T follicular helper cell (primary cell): Measurements from ENCODE around the gene CELSR2.

Source experiments
- DNase-seq: peaks from one replicate; pipeline ENCODE4 v3.0.0-alpha.2; 2020; ENCODE audit warnings: low read depth

Gene CELSR2

DNA sequence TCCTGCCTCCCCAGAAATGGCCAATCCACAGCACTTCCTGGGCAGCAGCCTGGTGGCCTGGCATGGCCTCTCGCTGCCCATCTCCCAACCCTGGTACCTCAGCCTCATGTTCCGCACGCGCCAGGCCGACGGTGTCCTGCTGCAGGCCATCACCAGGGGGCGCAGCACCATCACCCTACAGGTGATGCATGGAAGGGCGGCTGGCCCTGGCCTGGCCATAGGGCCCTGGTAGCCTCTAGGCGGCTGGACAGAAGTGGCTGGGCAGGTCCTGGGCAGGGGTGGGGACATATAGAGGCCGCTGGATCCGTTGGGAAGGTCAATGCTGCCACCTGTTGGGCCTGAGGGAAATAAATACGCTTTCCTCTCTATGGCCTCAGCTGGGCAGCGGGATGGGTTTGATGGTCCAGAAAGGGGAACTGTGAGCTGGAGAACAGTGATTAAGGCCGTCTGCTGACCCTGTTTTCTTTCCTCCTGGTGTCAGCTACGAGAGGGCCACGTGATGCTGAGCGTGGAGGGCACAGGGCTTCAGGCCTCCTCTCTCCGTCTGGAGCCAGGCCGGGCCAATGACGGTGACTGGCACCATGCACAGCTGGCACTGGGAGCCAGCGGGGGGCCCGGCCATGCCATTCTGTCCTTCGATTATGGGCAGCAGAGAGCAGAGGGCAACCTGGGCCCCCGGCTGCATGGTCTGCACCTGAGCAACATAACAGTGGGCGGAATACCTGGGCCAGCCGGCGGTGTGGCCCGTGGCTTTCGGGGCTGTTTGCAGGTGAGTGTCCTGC lies 14.4 kb downstream of the CELSR2 start:
- peak; percentile 59 for DNase-seq

DNA sequence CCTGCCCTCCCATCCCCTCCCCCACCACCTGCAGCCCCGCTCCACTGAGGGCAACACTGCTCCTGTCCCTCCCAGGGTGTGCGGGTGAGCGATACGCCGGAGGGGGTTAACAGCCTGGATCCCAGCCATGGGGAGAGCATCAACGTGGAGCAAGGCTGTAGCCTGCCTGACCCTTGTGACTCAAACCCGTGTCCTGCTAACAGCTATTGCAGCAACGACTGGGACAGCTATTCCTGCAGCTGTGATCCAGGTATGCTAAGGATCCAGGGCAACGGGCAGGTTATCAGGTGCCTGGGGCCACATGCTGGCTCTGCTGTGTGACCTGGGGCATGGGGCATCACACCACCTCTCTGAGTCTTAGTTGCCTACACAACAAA lies 15.0 kb downstream of the CELSR2 start:
- no peak for DNase-seq

DNA sequence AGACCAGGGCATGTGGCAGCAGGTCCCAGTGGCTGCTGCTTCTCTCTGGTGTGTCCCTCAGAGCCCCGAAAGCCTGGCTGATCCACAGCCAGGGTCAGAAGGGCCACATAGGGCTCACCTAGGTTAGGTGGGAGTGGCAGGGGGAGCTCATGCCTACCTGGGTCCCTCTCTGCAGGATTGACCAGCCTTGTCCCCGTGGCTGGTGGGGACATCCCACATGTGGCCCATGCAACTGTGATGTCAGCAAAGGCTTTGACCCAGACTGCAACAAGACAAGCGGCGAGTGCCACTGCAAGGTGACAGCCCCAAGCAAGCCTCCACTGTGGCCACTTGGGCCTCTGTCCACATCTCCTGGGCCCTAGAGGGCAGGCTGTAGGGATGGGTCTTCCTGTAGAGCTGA lies 15.7 kb downstream of the CELSR2 start:
- no peak for DNase-seq

DNA sequence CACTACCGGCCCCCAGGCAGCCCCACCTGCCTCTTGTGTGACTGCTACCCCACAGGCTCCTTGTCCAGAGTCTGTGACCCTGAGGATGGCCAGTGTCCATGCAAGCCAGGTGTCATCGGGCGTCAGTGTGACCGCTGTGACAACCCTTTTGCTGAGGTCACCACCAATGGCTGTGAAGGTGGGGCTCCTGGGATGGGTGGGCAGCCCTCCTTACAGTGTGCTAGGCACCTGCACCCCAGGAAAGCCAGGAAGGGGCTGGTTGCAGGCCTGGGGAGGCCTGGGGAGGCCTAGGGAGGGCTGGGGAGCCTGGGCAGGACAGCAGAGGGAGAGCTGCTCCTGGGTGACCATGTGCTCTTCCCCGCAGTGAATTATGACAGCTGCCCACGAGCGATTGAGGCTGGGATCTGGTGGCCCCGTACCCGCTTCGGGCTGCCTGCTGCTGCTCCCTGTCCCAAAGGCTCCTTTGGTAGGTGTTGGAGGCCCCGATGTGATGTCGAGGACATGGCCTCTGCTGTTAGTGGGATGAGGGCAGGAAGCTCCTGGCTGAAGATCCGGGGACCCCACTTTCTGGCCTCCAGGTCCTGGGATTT lies 16.5 kb downstream of the CELSR2 start:
- DNase-seq: no peak

DNA sequence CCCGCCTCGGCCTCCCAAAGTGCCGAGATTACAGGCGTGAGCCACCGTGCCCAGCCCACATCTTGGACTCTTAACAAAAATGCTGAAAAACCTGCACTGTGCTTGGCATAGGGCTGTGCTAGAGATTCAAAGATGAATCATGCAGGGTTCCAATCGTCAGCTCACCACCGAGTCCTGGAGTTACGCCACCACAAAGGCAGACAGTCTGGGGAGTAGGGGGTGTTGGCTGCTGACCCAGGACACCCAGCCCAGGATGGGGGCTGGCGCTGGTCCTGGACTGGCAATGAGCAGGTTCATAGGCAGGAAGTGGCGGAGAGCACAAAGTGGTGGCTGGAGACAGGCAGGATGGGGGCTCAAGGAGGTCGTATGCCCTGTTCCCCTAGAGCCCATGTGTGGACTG lies 17.6 kb downstream of the CELSR2 start:
- no peak for DNase-seq

DNA sequence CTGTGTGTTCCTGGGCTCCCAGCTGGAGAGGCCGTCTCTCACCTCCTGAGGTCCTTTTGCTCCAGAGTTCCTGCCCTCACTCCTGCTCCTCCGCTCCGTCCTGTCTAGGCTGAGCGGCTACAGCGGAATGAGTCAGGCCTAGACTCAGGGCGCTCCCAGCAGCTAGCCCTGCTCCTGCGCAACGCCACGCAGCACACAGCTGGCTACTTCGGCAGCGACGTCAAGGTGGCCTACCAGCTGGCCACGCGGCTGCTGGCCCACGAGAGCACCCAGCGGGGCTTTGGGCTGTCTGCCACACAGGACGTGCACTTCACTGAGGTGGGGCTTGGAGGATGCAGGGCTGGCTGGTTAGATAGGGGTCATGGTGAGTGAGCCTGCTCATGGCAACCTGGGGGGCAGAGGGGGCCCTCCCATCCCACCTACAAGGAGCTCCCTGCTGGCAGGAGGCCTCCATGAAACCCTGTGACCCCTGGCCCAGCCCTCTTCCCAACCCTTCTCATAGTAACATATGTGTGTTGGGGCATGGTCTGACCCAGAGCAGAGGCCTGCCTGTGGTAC lies 18.5 kb downstream of the CELSR2 start:
- no peak for DNase-seq

DNA sequence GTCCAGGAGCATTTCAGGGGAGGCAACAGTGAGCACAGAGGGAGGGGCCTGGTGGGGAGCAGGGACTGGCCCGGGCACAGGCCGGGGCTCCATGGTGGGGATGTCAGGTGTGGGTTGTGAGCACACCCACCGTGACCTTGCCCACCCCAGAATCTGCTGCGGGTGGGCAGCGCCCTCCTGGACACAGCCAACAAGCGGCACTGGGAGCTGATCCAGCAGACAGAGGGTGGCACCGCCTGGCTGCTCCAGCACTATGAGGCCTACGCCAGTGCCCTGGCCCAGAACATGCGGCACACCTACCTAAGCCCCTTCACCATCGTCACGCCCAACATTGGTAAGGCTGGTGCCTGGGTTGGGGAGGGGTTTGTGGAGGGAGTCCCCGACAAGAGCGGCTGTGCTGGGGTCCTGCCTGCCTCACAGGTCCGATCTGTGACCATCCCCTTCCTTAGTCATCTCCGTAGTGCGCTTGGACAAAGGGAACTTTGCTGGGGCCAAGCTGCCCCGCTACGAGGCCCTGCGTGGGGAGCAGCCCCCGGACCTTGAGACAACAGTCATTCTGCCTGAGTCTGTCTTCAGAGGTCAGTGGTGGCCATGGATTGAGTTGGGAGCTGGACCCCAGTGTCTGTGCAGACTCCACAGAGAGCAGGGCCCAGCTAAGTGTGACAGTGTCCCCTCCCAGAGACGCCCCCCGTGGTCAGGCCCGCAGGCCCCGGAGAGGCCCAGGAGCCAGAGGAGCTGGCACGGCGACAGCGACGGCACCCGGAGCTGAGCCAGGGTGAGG lies 19.3 kb downstream of the CELSR2 start:
- no peak for DNase-seq

DNA sequence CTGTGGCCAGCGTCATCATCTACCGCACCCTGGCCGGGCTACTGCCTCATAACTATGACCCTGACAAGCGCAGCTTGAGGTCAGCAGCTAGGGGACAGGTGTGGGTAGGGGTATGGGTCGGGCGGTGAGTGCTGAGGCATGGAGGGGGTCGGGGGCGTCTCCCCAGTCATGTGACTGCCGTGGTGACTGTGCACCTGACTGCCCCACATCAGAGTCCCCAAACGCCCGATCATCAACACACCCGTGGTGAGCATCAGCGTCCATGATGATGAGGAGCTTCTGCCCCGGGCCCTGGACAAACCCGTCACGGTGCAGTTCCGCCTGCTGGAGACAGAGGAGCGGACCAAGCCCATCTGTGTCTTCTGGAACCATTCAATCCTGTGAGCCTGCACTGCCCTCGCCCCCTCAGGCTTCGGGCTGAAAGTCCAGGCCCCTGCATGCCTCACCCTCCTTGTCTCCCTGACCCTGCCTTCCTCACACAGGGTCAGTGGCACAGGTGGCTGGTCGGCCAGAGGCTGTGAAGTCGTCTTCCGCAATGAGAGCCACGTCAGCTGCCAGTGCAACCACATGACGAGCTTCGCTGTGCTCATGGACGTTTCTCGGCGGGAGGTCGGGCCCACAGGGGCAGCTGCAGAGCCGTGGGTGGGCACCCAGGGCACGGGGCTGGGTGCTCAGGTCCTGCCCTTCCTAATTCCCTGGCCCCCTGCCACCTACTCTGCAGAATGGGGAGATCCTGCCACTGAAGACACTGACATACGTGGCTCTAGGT lies 20.1 kb downstream of the CELSR2 start:
- DNase-seq: no peak

DNA sequence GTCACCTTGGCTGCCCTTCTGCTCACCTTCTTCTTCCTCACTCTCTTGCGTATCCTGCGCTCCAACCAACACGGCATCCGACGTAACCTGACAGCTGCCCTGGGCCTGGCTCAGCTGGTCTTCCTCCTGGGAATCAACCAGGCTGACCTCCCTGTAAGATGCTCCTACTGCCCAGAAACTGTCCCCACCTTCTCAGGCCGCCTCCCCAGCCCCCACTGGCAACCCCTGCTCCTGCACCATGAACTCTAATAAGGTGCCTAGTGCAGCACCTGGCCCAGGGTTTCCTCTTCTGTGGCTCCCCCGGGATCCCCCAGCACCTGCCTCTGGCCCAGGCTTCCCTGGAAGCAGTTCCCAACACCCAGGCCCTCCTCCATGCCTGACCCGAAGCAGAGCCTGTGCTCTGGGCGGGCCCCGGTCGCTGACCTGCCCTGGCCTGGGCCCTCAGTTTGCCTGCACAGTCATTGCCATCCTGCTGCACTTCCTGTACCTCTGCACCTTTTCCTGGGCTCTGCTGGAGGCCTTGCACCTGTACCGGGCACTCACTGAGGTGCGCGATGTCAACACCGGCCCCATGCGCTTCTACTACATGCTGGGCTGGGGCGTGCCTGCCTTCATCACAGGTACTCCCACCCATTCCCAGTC lies 20.8 kb downstream of the CELSR2 start:
- no peak for DNase-seq

DNA sequence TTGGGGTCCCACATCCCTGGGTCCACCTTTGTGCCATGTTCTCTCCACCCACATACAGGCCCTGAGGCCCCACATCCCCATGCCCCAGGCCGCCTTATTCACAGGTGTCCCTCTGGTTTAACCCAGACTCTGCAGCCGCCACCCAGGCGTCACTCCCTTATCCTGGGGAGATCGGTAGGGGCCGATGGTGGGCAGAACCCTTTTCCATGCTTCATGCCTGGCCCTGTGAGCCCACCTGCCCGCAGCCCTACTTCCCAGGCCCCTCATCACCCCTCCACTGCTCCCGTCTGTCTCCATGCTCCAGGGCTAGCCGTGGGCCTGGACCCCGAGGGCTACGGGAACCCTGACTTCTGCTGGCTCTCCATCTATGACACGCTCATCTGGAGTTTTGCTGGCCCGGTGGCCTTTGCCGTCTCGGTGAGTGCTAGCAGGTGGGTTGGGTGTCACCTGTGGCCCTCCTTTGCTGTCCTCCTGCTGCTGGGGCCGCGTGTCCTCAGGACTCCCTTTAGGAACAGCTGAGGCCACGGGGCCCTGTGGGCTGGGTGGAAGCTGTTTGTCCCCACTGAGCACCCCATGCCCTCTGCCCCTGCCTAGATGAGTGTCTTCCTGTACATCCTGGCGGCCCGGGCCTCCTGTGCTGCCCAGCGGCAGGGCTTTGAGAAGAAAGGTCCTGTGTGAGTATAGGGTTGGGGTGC lies 21.4 kb downstream of the CELSR2 start:
- DNase-seq: no peak

DNA sequence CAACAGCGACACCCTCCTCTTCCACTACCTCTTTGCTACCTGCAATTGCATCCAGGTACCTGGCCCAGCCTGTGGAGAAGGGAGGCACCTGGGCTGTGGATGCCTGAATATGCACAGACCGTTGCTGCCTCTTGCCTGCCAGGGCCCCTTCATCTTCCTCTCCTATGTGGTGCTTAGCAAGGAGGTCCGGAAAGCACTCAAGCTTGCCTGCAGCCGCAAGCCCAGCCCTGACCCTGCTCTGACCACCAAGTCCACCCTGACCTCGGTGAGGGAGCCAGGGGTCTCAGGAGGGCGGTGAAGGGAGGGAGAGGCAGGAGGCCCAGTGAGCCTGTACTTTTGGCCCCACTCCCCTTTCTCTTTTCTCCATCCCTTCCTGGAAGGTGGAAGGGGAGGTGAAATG lies 22.1 kb downstream of the CELSR2 start:
- DNase-seq: no peak

DNA sequence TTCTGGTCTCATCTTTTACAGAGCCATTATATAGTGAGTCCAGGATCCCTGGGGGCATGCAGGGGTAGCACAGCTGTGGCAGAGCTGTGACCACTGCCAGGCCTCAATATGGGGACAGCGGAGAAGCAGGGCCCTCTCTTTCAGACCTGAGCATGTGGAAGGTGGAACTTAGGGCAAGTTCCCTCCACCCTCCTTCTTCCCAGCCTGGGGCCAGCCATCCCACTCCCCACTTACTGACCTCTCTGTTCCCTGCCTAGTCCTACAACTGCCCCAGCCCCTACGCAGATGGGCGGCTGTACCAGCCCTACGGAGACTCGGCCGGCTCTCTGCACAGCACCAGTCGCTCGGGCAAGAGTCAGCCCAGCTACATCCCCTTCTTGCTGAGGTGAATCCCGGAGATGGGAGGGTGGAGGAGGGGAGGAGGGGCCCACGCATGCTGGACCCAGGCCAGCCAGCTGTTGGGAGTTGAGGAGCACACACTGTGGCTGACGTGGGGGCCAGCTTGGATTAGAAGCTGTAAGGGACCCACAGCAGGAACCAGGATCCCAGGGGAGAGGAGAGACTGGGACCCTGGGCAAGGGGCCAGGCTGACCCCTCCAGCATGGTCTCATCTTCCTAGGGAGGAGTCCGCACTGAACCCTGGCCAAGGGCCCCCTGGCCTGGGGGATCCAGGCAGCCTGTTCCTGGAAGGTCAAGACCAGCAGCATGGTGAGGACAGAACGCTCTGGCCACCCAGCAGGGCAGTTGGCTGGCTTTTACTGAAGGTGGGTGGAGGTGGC lies 22.9 kb downstream of the CELSR2 start:
- no peak for DNase-seq

DNA sequence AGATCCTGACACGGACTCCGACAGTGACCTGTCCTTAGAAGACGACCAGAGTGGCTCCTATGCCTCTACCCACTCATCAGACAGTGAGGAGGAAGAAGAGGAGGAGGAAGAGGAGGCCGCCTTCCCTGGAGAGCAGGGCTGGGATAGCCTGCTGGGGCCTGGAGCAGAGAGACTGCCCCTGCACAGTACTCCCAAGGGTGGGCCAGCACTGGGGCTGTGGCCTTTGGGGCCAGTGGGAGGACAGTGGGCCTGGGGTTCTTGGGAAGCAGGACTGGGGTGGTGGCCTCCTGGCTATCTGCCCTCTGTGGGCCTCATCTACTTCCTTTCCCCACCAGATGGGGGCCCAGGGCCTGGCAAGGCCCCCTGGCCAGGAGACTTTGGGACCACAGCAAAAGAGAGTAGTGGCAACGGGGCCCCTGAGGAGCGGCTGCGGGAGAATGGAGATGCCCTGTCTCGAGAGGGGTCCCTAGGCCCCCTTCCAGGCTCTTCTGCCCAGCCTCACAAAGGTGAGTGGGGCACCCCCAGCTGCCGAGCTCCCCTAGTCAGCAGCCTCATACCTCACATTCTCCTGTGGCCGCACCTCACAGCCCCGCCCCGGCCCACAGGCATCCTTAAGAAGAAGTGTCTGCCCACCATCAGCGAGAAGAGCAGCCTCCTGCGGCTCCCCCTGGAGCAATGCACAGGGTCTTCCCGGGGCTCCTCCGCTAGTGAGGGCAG lies 23.6 kb downstream of the CELSR2 start:
- DNase-seq: no peak

DNA sequence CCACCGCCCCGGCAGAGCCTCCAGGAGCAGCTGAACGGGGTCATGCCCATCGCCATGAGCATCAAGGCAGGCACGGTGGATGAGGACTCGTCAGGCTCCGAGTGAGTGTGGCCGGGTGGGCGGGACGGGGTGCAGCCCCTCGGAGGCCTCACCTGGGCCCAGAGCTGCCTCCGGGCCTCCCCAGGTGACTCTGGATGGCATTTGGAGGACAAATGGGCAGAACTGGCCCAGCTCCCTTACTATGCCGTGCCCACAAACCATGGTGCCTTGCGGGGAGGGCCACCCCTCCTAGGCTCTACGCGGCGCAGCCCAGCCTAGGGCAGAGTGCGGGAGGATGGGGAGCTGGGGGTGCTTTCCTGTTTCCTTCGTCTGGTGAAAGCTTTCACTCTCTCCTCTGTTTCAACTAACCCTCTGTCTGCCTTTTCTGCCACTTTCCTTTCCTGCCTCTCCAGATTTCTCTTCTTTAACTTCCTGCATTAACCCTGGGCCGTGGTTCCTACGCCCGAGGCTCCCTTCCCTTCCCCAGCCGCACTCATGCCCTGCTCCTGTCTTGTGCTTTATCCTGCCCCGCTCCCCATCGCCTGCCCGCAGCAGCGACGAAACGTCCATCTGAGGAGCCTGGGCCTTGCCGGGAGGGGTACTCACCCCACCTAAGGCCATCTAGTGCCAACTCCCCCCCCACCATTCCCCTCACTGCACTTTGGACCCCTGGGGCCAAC lies 24.4 kb downstream of the CELSR2 start:
- DNase-seq: no peak

DNA sequence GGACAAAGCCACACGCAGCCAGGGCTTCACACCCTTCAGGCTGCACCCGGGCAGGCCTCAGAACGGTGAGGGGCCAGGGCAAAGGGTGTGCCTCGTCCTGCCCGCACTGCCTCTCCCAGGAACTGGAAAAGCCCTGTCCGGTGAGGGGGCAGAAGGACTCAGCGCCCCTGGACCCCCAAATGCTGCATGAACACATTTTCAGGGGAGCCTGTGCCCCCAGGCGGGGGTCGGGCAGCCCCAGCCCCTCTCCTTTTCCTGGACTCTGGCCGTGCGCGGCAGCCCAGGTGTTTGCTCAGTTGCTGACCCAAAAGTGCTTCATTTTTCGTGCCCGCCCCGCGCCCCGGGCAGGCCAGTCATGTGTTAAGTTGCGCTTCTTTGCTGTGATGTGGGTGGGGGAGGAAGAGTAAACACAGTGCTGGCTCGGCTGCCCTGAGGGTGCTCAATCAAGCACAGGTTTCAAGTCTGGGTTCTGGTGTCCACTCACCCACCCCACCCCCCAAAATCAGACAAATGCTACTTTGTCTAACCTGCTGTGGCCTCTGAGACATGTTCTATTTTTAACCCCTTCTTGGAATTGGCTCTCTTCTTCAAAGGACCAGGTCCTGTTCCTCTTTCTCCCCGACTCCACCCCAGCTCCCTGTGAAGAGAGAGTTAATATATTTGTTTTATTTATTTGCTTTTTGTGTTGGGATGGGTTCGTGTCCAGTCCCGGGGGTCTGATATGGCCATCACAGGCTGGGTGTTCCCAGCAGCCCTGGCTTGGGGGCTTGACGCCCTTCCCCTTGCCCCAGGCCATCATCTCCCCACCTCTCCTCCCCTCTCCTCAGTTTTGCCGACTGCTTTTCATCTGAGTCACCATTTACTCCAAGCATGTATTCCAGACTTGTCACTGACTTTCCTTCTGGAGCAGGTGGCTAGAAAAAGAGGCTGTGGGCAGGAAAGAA lies 25.5 kb downstream of the CELSR2 start:
- no peak for DNase-seq

DNA sequence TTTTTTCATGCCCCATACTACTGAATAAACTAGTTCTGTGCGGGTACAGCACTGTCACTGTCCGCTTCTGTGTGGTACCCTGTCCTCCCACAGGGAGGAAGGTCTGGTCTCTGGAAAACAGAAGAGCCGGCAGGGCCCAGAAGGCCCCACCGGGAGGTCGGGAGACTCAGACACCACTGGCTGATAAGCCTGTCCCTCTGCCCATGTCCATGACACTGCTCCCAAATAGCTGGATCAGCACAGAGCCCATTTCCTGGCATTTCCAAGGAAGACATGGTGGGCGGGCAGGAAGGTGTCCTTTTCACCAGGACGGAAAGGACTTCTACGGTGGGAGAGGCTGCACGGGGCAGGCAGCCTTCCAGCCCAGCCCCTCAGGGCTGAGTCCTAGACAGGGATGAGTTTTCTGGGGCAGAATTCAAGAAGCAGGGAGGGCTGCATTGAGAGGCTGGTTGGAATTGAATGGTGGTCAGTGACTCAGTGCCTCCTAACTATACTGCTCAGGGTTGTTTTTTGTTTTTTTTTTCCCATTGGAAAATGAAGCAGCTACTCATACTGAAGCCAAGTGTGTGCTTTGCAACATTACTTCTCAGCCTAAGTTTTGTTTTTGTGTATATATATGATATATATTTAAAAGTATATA lies 26.5 kb downstream of the CELSR2 start:
- DNase-seq: no peak
